ENCODE data around the gene HDHD3. TPM values are rescaled to one million over a fixed set of nuclear protein-coding genes. Genes with fewer than 3 reads are reported as not detected.
A peak's percentile ranks its signal among the peaks of the same experiment; 100 is the strongest.

HDHD3 gene
- total RNA-seq, 3 donors from 2014 or later (not counting 1 experiment from before 2014, with no cell fraction given) = 6.1 to 11.8 (median 9.6) TPM

GRCh38 chr9:113363336-113363735 is 13.4 kb downstream of the HDHD3 start:
- no peak overlapping the region for H3K27ac ChIP-seq (ENCODE audit: low read length)
- Mint-ChIP-seq H3K27me3 (ENCODE audit: low read depth in 2 of 2) (no peaks in the 10 kb centered on the region), H3K36me3 (no peaks in the 10 kb centered on the region), H3K4me1 (no peaks in the 10 kb centered on the region), H3K27ac (no peak overlapping the region), H3K9me3 (no peaks in the 10 kb centered on the region), H3K4me3 (no peak overlapping the region)
- WGBS (ENCODE audit: insufficient coverage) = 97% methylated on average over 3 of the region's 3 CpGs
- no peaks in the 10 kb centered on the region for H3K27me3 ChIP-seq (ENCODE audit: control insufficient read depth, insufficient read depth, low read length)
- TF ChIP-seq, protein P1, sequence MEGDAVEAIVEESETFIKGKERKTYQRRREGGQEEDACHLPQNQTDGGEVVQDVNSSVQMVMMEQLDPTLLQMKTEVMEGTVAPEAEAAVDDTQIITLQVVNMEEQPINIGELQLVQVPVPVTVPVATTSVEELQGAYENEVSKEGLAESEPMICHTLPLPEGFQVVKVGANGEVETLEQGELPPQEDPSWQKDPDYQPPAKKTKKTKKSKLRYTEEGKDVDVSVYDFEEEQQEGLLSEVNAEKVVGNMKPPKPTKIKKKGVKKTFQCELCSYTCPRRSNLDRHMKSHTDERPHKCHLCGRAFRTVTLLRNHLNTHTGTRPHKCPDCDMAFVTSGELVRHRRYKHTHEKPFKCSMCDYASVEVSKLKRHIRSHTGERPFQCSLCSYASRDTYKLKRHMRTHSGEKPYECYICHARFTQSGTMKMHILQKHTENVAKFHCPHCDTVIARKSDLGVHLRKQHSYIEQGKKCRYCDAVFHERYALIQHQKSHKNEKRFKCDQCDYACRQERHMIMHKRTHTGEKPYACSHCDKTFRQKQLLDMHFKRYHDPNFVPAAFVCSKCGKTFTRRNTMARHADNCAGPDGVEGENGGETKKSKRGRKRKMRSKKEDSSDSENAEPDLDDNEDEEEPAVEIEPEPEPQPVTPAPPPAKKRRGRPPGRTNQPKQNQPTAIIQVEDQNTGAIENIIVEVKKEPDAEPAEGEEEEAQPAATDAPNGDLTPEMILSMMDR (IDR thresholded peaks at IDR 0.05) = no peak
- intact Hi-C loops (cut with micrococcal nuclease) = no loop called here
- DNase-seq (no peak), ATAC-seq (no peak)
- no peaks in the 10 kb centered on the region for H3K9me3 ChIP-seq (ENCODE audit: control insufficient read depth, insufficient read depth, low read length)
- H3K4me3 ChIP-seq (ENCODE audit: low read length) = no peak overlapping the region
- no peaks in the 10 kb centered on the region for H3K36me3 ChIP-seq (ENCODE audit: control insufficient read depth, insufficient read depth, low read length)
- no peaks in the 10 kb centered on the region for H3K4me1 ChIP-seq (ENCODE audit: control insufficient read depth, insufficient read depth, low read length)

GRCh38 chr9:113361304-113362018 is 15.3 kb downstream of the HDHD3 start:
- Histone ChIP-seq H3K9me3 (ENCODE audit: control insufficient read depth, insufficient read depth, low read length) (no peaks in the 10 kb centered on the region), H3K27me3 (ENCODE audit: control insufficient read depth, insufficient read depth, low read length) (no peaks in the 10 kb centered on the region), H3K27ac (ENCODE audit: low read length) (no peak overlapping the region), H3K4me3 (ENCODE audit: low read length) (no peak overlapping the region), H3K4me1 (ENCODE audit: control insufficient read depth, insufficient read depth, low read length) (no peaks in the 10 kb centered on the region), H3K36me3 (ENCODE audit: control insufficient read depth, insufficient read depth, low read length) (no peaks in the 10 kb centered on the region)
- no peaks in the 10 kb centered on the region for H3K9me3 Mint-ChIP-seq
- peak overlapping the region in 1 of 2 donors; percentile 7 for H3K27ac Mint-ChIP-seq
- TF ChIP-seq, protein P1 (IDR thresholded peaks at IDR 0.05) = no peak
- DNase-seq (no peak), ATAC-seq (no peak)
- H3K27me3 Mint-ChIP-seq (ENCODE audit: low read depth in 2 of 2) = no peaks in the 10 kb centered on the region
- intact Hi-C loops (cut with micrococcal nuclease) = no loop called here
- WGBS (ENCODE audit: insufficient coverage) = 84% methylated on average over 5 of the region's 7 CpGs
- H3K4me3 Mint-ChIP-seq = no peak overlapping the region
- no peaks in the 10 kb centered on the region for H3K4me1 Mint-ChIP-seq
- no peaks in the 10 kb centered on the region for H3K36me3 Mint-ChIP-seq

GRCh38 chr9:113360242-113360842 is 16.4 kb downstream of the HDHD3 start:
- H3K27me3 Mint-ChIP-seq (ENCODE audit: low read depth in 2 of 2) = no peaks in the 10 kb centered on the region
- H3K36me3 Mint-ChIP-seq = no peaks in the 10 kb centered on the region
- Histone ChIP-seq H3K4me1 (ENCODE audit: control insufficient read depth, insufficient read depth, low read length) (no peaks in the 10 kb centered on the region), H3K27me3 (ENCODE audit: control insufficient read depth, insufficient read depth, low read length) (no peaks in the 10 kb centered on the region), H3K9me3 (ENCODE audit: control insufficient read depth, insufficient read depth, low read length) (no peaks in the 10 kb centered on the region), H3K36me3 (ENCODE audit: control insufficient read depth, insufficient read depth, low read length) (no peaks in the 10 kb centered on the region), H3K4me3 (ENCODE audit: low read length) (no peak overlapping the region), H3K27ac (ENCODE audit: low read length) (no peak overlapping the region)
- DNase-seq (no peak), ATAC-seq (no peak)
- no peak overlapping the region for H3K4me3 Mint-ChIP-seq
- intact Hi-C loops (cut with micrococcal nuclease) = no loop called here
- WGBS (ENCODE audit: insufficient coverage) = 95% methylated on average over 15 of the region's 15 CpGs
- TF ChIP-seq, protein P1 (IDR thresholded peaks at IDR 0.05) = no peak
- no peaks in the 10 kb centered on the region for H3K4me1 Mint-ChIP-seq
- H3K9me3 Mint-ChIP-seq = no peaks in the 10 kb centered on the region
- H3K27ac Mint-ChIP-seq = no peak overlapping the region

Measured in natural killer cell (primary cell).